Fibroblast of pulmonary artery (primary cell): ENCODE measurements around the gene IDNK.

ENCODE experiments used
- DNase-seq: peaks from one replicate; pipeline ENCODE4 v3.0.0-alpha.2; 2010; ENCODE audit warnings: low read depth
- H3K4me3 ChIP-seq: replicated peaks from 2 replicates; pipeline ENCODE4 v1.5.1; 2011; ENCODE audit warnings: low read depth, mild to moderate bottlenecking, control low read depth, low read length, moderate library complexity
- TF ChIP-seq, protein P1 (sequence below): IDR thresholded peaks from 2 replicates; pipeline ENCODE4 v1.5.1; 2011; ENCODE audit warnings: mild to moderate bottlenecking, control low read depth, low read length, inconsistent platforms; ENCODE audit errors: missing control alignments

IDNK gene

DNA sequence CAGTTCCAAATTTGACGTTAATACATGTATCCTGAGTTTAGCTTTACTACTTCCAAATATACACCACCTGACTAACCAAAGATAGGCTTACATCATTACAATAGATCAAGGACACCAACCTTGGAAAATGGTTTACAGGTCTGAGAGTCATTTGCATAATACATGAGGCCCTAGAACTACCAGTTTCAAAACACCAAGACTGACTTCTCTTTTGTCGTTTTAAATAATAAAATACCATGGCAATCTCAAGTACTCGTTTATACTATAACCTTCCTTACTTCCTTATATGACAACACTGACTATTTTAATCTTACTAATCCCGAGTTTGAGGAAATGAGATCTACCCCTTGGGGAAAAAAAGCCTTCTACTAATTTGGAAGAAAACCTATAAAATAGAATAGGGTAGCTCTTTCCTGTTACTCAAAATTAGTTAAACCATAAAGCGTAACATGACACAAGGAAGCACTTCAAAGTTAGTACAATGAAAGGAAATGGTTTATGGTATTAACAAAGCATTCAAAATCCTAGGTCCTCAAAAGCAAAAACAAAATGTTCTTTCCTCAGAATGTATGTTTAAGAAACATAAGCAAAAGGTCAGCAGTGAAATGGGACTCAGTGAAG, 42.7 kb downstream of the IDNK start:
- no peak for DNase-seq
- no peak overlapping the region for H3K4me3 ChIP-seq
- TF ChIP-seq, protein P1, sequence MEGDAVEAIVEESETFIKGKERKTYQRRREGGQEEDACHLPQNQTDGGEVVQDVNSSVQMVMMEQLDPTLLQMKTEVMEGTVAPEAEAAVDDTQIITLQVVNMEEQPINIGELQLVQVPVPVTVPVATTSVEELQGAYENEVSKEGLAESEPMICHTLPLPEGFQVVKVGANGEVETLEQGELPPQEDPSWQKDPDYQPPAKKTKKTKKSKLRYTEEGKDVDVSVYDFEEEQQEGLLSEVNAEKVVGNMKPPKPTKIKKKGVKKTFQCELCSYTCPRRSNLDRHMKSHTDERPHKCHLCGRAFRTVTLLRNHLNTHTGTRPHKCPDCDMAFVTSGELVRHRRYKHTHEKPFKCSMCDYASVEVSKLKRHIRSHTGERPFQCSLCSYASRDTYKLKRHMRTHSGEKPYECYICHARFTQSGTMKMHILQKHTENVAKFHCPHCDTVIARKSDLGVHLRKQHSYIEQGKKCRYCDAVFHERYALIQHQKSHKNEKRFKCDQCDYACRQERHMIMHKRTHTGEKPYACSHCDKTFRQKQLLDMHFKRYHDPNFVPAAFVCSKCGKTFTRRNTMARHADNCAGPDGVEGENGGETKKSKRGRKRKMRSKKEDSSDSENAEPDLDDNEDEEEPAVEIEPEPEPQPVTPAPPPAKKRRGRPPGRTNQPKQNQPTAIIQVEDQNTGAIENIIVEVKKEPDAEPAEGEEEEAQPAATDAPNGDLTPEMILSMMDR: no peak

DNA sequence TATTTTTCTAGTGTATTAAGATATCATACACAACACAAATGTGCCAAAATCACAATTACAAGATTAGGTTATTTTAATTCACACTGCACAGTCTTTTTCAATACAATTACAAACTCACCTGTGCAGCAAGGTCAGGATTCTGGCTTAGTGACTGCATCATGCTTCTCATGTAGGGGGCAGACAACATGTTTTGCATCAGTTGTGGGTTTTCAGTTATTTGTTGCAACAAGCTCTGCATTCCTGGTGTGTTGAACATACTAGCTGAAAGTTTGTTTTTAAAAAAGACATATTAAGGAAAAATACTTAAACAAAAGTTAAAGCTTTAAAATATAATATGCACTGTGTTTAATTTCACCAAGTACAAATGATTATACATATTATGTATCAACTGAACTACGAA, 46.1 kb downstream of the IDNK start:
- TF ChIP-seq, protein P1: no peak
- DNase-seq: no peak
- no peak overlapping the region for H3K4me3 ChIP-seq

DNA sequence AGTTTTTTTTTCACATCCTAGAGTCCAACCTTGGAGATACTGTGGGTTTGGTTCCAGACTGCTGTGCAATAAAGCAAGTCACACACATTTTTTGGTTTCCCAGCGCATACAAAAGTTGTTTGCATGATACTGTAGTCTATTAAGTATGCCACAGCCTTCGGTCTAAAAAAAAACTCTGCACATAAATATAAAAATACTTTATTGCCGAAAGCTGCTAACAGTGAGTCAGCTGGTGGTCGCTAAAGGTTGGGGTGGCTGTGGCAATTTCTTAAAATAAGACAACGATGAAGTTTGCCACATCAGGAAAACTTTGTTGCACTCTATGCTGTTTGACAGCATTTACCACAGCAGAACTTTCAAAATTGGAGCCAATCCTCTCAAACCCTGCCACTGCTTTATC, 47.4 kb downstream of the IDNK start:
- TF ChIP-seq, protein P1: no peak
- H3K4me3 ChIP-seq: no peak overlapping the region
- no peak for DNase-seq

DNA sequence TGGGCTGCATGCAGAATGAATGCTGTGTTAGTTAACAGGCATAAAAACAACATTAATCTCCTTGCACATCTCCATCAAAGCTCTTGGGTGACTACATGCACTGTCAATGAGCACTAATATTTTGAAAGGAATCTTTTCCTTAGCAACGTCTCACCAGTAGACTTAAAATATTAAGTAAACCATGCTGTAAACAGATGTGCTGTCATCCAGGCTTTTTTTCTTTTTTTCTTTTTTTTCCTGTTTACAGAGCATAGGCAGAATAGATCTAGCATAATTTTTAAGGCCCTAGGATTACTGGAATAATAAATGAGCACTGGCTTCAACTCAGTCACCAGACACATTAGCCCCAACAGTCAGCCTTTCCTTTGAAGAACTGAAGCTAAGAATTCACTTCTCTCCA, 48.5 kb downstream of the IDNK start:
- TF ChIP-seq, protein P1: no peak
- H3K4me3 ChIP-seq: no peak overlapping the region

DNA sequence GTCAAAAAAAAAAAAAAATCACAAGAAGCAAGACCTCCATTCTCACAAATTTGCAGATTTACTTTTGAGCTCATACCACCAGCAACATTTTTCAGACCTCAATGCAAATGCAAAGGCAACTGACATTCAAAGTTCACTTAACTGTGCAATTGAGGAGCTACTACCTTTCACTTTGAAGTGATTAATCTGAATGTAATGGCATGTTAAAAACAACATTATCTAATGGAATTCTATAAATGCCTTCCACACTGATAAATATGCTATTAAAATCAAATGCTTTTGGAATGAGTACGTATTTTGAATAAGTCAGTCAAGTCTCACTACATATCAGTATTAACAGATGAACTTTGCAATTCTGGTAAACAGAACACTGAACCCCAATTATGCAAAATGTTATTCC, 52.5 kb downstream of the IDNK start:
- H3K4me3 ChIP-seq: no peak overlapping the region
- no peak for DNase-seq

More for the DNA sequence above, 48.5 kb downstream of the IDNK start:
- DNase-seq: no peak

DNA sequence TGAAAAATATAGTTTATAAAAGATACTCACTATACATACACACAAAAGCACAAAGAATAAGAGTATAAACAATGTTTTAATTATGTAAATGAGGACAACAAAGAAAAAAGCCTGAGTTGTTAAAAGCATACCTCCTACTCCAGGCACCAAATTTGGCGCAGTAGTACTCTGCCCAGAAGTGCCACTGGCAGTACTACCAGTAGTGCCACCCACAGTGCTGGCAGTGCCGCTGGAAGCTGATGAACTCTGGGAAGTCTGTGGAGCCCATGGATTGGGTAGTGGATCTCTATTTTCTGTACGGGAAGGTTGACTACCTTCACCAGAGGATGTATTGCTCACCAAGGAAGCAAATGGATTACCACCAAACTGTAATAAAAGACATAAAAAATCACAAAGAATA, 54.7 kb downstream of the IDNK start:
- H3K4me3 ChIP-seq: no peak overlapping the region
- TF ChIP-seq, protein P1: no peak
- DNase-seq: no peak

More for the DNA sequence above, 52.5 kb downstream of the IDNK start:
- TF ChIP-seq, protein P1: no peak

DNA sequence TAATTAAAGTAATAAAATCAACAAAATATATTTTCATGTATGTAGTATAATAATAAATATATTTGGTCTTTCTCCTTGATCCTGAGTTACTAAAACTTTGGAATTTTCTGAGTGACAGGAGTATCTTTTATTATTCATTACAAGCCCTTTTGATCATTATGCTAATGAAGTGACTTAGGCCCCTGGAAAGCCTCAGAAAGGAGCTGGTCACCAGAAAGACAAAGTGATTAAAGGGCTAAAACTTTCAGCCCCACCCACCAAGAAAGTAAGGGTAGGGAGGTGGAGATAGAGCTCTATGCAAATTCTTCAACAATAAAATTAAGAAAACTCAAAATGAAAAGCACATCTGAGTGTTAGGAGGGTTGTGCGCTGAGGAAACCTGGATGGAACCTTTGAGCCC, 57.3 kb downstream of the IDNK start:
- TF ChIP-seq, protein P1: no peak
- no peak for DNase-seq

More for the DNA sequence above, 57.3 kb downstream of the IDNK start:
- H3K4me3 ChIP-seq: no peak overlapping the region
